HEK293T (cell line): ENCODE results near the gene MACROD2.

ENCODE experiments used
- CTCF ChIA-PET: fragments of 350-600 bp; formaldehyde crosslinking; extraction: SDS; loops from one replicate; lab custom pipeline; 2021; ENCODE audit warnings: antibody characterized with exemption, inconsistent platforms; lab: Yijun Ruan, JAX
- POLR2A ChIA-PET: fragments of 350-600 bp; formaldehyde crosslinking; extraction: SDS; loops from one replicate; lab custom pipeline; 2020; ENCODE audit warnings: antibody characterized with exemption, inconsistent platforms; lab: Yijun Ruan, JAX
- DNase-seq: peaks from one replicate; pipeline ENCODE4 v3.0.0; 2012; ENCODE audit warnings: mixed read lengths; ENCODE audit errors: extremely low spot score
- ARNT ChIP-seq: fragments of 450-650 bp; IDR thresholded peaks from 2 replicates; pipeline ENCODE4 v1.6.1; 2017; ENCODE audit warnings: mild to moderate bottlenecking
- BHLHE40 ChIP-seq: fragments of 450-650 bp; IDR thresholded peaks from 2 replicates; pipeline ENCODE4 v1.6.1; 2016; ENCODE audit warnings: mild to moderate bottlenecking, moderate library complexity, borderline replicate concordance
- CTBP1 ChIP-seq: fragments of 450-650 bp; IDR thresholded peaks from 2 replicates; pipeline ENCODE4 v1.6.1; 2016; ENCODE audit warnings: borderline replicate concordance
- ELF4 ChIP-seq: fragments of 450-650 bp; IDR thresholded peaks from 2 replicates; pipeline ENCODE4 v1.6.1; 2017; ENCODE audit warnings: antibody characterized with exemption
- FOXA1 ChIP-seq: fragments of 450-650 bp; IDR thresholded peaks from 2 replicates; pipeline ENCODE4 v1.6.1; 2016; ENCODE audit warnings: mild to moderate bottlenecking
- FOXK2 ChIP-seq: fragments of 450-650 bp; IDR thresholded peaks from 2 replicates; pipeline ENCODE4 v1.6.1; 2016; ENCODE audit warnings: mild to moderate bottlenecking
- FOXM1 ChIP-seq: fragments of 450-650 bp; IDR thresholded peaks from 2 replicates; pipeline ENCODE4 v1.6.1; 2017; ENCODE audit warnings: mild to moderate bottlenecking, borderline replicate concordance
- HDGF ChIP-seq: fragments of 450-650 bp; IDR thresholded peaks from 2 replicates; pipeline ENCODE4 v1.6.1; 2017; ENCODE audit warnings: antibody characterized with exemption, borderline replicate concordance
- L3MBTL2 ChIP-seq: fragments of 450-650 bp; conservative IDR thresholded peaks from 2 replicates; pipeline ENCODE4 v1.6.1; 2016; ENCODE audit warnings: mild to moderate bottlenecking
- LEF1 ChIP-seq: fragments of 450-650 bp; IDR thresholded peaks from 2 replicates; pipeline ENCODE4 v1.6.1; 2017; ENCODE audit warnings: mild to moderate bottlenecking, borderline replicate concordance
- NFRKB ChIP-seq: fragments of 450-650 bp; IDR thresholded peaks from 2 replicates; pipeline ENCODE4 v1.6.1; 2016; ENCODE audit warnings: mild to moderate bottlenecking, moderate library complexity
- PKNOX1 ChIP-seq: fragments of 450-650 bp; IDR thresholded peaks from 2 replicates; pipeline ENCODE4 v1.6.1; 2016
- SP1 ChIP-seq: fragments of 450-650 bp; IDR thresholded peaks from 2 replicates; pipeline ENCODE4 v1.6.1; 2017
- SUZ12 ChIP-seq: fragments of 450-650 bp; IDR thresholded peaks from 2 replicates; pipeline ENCODE4 v1.6.1; 2016; ENCODE audit warnings: mild to moderate bottlenecking
- TARDBP ChIP-seq: fragments of 450-650 bp; IDR thresholded peaks from 2 replicates; pipeline ENCODE4 v1.6.1; 2016
- ZNF384 ChIP-seq: fragments of 450-650 bp; IDR thresholded peaks from 2 replicates; pipeline ENCODE4 v1.6.1; 2016

Gene MACROD2

DNA sequence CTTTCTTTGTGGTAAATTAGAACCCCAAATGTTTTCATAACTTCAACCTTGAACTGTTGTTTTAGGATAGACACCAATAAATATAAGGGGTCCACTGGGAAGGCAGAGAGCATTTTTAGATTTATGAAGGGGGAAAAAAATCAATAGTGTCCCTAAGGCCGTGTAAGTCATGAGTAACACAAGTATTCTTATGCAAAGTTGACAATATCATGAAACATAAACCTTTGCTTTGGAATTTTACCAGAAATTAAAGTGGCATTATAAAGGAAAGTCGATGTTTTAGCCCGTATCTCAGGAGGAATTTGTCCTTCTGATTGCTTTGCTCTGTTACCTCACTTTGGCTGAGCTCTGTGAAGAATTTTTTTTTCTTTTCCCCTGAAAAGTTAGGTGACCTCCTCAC lies 737.0 kb downstream of the MACROD2 start:
- TF ChIP-seq SUZ12 (no peak), PKNOX1 (no peak), ELF4 (no peak), FOXK2 (no peak), NFRKB (no peak), HDGF (no peak), FOXM1 (no peak), TARDBP (no peak), SP1 (no peak), CTBP1 (no peak), L3MBTL2 (no peak), ZNF384 (no peak), LEF1 (no peak), ARNT (no peak), BHLHE40 (no peak)
- ChIA-PET CTCF (no interaction called here), POLR2A (no interaction called here)
- no peak for DNase-seq

DNA sequence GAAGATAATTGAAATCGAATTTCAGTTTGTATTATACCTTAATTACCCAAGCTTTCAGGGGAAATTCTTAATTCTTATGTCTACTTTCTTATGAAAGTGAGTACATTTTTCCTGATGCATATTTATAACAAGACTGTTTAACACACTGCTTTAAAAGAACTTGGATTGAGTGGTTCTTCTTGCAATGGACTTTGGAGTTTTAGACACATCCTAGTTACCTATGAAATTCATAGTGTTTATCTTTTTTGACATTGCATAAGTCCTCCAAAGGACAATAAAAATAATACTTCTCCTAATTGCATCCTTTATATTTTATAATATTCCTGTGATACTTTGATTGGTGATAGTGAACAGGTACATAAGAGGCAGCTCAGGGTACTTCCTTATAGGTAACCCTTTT lies 737.7 kb downstream of the MACROD2 start:
- DNase-seq = no peak
- TF ChIP-seq CTBP1 (no peak), ELF4 (no peak), FOXM1 (no peak), L3MBTL2 (no peak), NFRKB (no peak), LEF1 (no peak)
- ChIA-PET POLR2A (no interaction called here), CTCF (no interaction called here)

- ChIA-PET POLR2A (no interaction called here), CTCF (no interaction called here)
- no peak for DNase-seq
- TF ChIP-seq L3MBTL2 (no peak), ZNF384 (no peak), FOXA1 (no peak), FOXK2 (no peak), PKNOX1 (no peak), TARDBP (no peak), BHLHE40 (no peak), FOXM1 (no peak), HDGF (no peak), CTBP1 (no peak), ARNT (no peak), NFRKB (no peak), LEF1 (no peak), ELF4 (no peak), SUZ12 (no peak)
Observed at GRCh38 chr20:14740380-14740779, 745.1 kb downstream of the MACROD2 start.

DNA sequence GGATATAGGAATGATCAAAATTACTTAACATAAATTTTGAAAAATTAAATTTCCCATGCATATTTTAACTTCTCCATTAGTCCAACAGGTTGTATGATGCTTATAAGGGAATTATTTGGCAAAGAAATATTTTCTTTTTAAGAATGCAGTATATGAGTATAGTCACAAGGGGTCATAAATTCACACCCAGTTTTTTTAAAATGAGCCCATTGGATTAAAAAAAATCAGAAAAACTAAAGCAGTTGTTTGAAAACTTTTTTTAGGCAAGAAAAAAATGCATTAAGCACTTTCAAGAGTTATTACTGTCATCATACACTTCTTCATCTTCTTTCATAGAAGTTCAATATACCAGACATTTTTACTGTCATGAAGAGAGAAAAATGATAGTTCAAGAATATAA lies 746.3 kb downstream of the MACROD2 start:
- TF ChIP-seq TARDBP = no peak
- POLR2A ChIA-PET = no interaction called here
- no peak for DNase-seq
- CTCF ChIA-PET = no interaction called here

GRCh38 chr20:14744723-14745122 lies 749.4 kb downstream of the MACROD2 start:
- CTCF ChIA-PET = no interaction called here

GRCh38 chr20:14745830-14746229 lies 750.5 kb downstream of the MACROD2 start:
- DNase-seq = no peak
- no peak for TF ChIP-seq BHLHE40
- no peak for TF ChIP-seq LEF1
- no peak for TF ChIP-seq NFRKB
- TF ChIP-seq FOXK2 = no peak
- TF ChIP-seq FOXM1 = no peak
- no peak for TF ChIP-seq ARNT
- no peak for TF ChIP-seq ELF4
- TF ChIP-seq ZNF384 = no peak
- no peak for TF ChIP-seq TARDBP
- POLR2A ChIA-PET = no interaction called here
- CTCF ChIA-PET = no interaction called here

More at GRCh38 chr20:14744723-14745122, 749.4 kb downstream of the MACROD2 start:
- DNase-seq = no peak
- POLR2A ChIA-PET = no interaction called here
- no peak for TF ChIP-seq CTBP1
- TF ChIP-seq FOXK2 = no peak
- TF ChIP-seq TARDBP = no peak

DNA sequence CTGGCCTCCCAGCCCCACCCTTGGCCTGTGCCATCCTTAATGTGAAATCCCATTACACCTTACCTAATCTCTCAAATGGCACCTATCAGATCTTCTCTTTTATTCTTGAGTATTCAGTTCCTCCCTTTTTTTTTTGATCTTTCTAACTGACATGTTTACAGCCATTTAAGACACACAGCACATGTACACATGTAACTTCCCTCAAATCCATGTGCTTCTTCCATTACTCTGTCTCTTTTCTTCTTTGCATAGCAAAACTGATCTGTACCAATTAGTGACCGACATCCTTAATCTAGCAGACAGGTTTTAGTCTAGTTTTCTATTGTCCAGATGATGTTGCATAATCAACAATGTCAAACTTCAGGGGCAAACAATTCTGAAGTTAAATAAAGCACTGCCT lies 755.9 kb downstream of the MACROD2 start:
- no peak for DNase-seq
- CTCF ChIA-PET = no interaction called here
- TF ChIP-seq SP1 (no peak), FOXA1 (no peak), FOXM1 (no peak), ARNT (no peak), ELF4 (no peak), LEF1 (no peak), FOXK2 (no peak), CTBP1 (no peak), HDGF (no peak)
- POLR2A ChIA-PET = no interaction called here

- DNase-seq = no peak
- no peak for TF ChIP-seq CTBP1
- TF ChIP-seq NFRKB = no peak
- TF ChIP-seq HDGF = no peak
- TF ChIP-seq FOXA1 = no peak
- no peak for TF ChIP-seq L3MBTL2
- TF ChIP-seq TARDBP = no peak
- TF ChIP-seq SUZ12 = no peak
- no peak for TF ChIP-seq SP1
- no peak for TF ChIP-seq ELF4
- TF ChIP-seq ARNT = no peak
- TF ChIP-seq PKNOX1 = no peak
- no peak for TF ChIP-seq FOXK2
- no peak for TF ChIP-seq ZNF384
- TF ChIP-seq BHLHE40 = no peak
- TF ChIP-seq FOXM1 = no peak
- TF ChIP-seq LEF1 = no peak
- ChIA-PET POLR2A (no interaction called here), CTCF (no interaction called here)
Observed at GRCh38 chr20:14757728-14758127, 762.4 kb downstream of the MACROD2 start.
